CD4-positive, alpha-beta T cell treated with Interleukin-21 for 1 hour (primary cell): ENCODE data around the gene DDX1.
"Not testable (repeated sequence)": the region's sequence is repeated elsewhere in the genome, so short reads cannot be mapped to it uniquely, and the experiment has no call there.

Source experiments
- DNase-seq: peaks from one replicate; pipeline ENCODE4 v3.0.0-alpha.2; 2020

DDX1 gene

DNA sequence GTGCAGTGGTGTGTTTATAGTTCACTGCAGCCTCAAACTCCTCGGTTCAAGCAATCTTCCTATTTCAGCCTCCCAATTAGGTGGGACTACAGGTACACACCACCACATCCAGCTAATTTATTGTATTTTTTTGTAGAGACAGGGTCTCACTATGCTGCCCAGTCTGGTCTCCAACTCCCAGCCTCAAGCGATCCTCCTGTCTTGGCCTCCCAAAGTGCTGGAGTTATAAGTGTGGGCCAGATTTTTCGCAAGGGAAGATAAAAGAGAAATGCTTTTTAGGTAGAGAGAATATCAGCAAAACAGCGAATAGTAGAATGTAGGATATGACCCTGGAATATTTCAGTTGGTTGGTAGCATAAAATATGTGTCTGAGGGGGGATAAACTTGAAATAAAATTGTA lies 4.3 kb downstream of the DDX1 start:
- DNase-seq = no peak

DNA sequence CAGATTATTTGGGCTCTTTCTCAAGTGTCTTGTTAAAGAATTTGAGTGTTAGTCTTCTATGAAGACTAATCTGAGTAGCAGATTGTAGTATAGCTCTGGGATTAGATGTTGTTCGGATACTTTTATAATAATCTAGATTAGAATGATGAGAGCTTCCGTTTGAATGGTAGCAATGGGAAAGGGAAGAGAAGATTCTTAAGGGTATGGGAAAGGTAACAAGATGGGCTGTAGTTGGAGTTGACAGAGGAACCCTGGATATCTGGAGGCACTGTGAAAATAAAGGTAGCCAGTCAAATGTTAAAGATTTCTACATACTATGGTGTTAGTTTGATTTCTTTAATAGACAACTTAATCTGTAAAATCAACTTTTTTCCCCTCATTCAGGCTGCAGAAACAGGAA lies 4.7 kb downstream of the DDX1 start:
- DNase-seq = no peak

DNA sequence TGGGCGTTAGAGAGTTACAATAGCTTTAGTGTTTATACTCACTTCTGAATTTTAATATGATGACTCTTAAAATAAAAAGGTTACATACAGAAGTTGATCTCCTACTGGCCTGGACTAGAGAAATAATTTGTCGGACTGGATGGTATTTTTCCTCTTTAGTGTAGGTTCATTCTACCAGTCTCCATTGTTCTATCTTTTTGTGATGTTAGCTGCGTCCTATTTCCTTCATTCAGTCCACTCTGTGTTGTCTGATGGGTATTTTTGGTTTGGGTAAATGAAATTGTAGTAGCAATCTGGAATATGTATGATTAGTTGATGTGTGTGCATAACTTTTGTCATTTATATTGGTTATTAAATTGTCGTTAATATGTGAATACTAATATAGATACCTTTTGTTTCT lies 5.3 kb downstream of the DDX1 start:
- no peak for DNase-seq

DNA sequence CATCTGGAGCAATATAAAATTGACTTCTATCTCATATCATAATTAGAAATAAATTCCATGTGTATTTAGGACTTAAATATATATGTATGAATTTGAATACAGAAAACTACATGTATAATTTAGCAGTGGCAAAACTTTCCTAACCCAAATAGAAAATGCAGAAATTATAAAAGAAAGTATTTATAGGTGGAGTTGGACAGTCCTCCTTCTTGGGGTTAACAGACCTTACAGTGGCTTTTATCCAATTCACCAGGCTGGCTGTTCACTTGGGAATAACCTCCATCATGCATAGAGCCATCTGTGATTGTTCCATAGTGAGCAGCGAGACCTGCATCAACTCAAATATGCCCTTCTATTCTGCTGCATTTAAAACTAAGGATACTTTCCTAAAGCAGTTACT lies 8.3 kb downstream of the DDX1 start:
- DNase-seq = no peak

DNA sequence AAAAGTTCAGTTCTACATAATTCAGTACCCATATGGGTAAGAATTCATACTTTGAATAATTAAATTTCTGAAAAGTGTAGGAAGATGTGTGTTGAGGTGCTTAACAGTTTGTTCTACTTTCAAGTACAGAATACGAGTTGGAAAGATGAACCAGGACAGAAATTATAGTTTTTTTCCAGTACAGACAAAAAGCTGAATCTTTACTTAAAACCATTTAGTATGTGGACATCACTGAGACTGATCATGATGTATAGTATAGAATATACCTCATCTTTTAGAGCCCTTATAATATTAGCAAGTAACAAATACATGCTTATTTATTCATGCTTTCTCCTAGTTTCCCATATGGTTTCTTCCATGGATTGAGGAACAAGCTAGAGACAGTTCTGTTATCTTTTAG lies 10.0 kb downstream of the DDX1 start:
- DNase-seq = no peak

DNA sequence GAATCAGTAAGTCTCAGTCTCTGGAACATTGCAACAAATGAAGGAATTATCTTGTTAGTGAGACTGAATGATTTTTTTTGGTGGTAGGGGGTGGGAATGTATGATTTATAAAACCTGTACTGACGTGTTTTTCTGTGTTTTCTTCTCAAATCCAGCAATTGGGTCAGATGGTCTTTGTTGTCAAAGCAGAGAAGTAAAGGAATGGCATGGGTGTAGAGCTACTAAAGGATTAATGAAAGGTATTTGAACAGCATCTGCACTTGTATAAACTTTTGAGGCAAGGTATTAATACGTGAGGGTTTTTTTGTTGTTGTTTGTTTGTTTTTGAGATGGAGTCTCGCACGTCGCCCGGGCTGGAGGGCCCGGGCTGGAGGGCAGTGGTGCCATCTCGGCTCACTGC lies 10.7 kb downstream of the DDX1 start:
- no peak for DNase-seq

DNA sequence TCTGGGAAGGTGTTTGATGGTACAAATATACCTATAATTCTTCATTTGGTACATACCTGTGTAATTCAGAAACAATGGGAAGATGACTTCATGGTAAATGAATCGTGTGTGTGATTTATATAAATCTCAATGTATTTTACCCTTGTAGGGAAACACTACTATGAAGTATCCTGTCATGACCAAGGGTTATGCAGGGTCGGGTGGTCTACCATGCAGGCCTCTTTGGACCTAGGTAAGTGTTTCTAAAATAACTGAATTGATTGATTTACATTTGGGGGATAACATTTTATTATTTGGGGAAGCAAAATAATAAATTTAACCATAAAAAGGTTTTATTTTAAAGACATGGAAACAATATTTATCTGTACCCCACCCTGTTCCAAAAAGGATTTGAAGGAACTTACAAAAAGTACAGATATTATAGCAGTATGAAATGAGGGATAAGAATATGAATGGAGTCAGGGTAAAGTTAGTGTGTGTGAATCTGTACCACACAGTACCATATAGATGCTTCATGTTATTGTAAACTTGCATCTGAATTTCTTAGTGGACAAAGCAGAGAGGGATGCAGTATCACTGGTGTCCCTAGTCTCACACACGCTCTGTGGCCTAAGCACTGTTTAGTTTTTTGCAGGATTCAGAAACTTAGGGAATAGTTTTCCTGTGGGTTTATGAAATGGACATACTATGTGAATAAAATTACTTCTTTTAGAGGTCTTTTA lies 11.5 kb downstream of the DDX1 start:
- no peak for DNase-seq

DNA sequence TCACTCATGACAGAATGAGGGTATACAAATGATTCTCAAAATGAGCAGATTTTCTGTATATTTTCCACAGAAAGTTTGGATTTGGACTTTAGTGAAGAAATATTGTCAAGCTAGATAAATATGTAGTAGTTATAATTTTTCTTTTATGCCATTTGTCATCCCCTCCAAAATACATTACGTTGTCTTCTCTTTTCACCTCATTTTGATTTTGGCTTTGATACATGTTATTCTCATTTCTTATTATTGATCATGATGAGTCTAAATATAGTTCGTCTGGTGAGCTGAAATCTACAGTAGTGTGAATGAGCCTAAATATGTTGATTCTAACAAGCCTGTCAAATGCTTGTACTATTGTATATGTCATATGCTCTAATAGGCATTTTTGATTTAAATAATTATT lies 12.3 kb downstream of the DDX1 start:
- no peak for DNase-seq

DNA sequence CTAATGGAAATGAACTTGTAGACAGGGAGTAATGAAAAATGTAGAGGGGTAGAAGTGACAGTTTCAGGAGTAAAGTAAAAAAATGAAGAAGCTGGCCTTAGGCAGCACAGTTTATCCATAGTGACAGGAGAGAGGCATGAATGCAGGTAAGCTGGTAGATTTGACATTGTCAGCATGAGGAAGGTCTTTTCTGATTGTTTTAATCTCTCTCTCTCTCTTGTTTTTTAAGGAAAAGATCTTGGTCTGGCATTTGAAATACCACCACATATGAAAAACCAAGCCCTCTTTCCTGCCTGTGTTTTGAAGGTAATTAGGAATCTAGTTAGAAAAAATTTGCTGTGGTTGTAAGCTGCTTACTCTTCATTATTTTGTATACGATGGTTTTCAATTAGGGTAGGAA lies 14.1 kb downstream of the DDX1 start:
- no peak for DNase-seq

DNA sequence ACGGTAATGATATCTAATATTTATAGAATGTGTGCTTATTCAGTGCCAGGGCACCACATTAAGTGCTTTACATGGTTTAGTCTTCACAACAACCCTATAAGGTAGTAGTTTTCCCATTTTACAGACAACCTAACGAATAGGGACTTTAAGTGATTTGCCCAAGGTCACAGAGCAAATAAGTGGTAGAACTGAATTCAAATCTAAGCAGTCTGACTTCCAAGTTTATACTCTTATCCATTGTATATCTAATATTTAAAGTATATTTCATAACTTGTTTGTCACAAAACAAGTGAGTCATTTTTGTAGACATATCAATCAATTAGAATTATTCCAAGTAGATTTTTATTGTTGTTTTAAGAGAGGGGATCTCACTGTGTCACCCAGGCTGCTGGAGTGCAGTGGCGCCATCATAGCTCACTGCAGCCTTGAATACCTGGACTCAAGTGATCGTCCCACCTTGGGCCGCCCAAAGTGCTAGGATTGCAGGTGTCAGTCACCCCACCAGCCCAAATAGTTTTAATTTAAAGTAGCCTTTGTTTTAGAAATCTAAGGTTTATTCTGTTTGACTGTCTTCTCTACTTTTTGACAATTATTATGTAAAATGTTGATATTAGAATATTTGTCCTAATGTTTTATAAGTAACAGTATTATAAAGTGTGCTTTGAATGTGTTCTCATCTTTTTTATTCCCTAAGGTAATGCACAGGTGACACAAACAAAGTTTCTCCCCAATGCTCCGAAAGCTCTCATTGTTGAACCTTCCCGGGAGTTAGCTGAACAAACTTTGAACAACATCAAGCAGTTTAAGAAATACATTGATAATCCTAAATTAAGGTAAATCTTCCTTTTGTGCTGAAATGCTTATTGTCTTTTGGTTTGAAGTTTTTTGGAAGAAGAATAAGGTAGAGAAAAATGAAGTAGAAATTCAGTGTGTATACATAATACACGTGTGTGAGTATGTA lies 15.1 kb downstream of the DDX1 start:
- no peak for DNase-seq

DNA sequence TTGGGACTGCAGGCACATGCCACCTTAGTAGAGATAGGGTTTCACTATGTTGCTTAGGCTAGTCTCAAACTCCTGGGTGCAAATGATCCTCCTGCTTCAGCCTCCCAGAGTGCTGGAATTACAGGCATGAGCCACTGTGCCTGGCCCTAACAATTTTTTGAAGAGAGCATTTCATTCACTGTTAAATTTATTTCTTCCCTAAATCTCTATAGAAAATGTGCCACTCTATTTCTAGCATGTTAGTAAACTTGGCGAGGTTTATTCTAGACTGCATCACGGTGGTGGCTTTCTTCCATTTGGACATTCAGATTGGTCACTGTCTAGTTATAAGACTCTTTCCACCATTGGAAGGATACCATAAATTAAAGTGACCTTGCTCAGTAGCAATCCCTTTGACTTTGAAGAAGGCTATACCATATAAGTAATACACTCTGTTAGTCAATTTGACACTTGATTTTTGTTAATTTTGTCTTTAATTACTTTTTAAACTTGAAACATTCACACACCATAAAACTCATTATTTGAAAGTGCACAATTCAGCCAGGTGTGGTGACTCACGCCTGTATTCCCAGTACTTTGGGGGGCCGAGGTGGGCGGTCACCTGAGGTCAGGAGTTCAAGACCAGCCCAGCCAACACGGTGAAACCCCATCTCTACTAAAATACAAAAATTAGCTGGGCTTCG lies 16.2 kb downstream of the DDX1 start:
- no peak for DNase-seq

DNA sequence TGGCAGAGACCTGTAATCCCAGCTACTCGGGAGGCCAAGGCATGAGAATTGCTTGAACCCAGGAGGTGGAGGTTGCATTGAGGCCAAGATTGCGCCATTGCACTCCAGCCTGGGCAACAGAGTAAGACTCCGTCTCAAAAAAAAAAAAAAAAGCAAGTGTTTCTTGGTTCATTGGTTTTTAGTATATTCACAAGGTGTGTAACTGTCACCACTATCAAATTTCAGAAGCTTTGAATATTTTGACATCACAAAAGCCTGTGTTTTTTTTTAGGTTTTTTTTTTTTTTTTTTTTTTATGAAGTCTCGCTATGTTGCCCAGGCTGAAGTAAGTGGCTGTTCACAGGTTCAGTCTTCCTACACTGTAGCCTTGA lies 16.7 kb downstream of the DDX1 start:
- DNase-seq = no peak

DNA sequence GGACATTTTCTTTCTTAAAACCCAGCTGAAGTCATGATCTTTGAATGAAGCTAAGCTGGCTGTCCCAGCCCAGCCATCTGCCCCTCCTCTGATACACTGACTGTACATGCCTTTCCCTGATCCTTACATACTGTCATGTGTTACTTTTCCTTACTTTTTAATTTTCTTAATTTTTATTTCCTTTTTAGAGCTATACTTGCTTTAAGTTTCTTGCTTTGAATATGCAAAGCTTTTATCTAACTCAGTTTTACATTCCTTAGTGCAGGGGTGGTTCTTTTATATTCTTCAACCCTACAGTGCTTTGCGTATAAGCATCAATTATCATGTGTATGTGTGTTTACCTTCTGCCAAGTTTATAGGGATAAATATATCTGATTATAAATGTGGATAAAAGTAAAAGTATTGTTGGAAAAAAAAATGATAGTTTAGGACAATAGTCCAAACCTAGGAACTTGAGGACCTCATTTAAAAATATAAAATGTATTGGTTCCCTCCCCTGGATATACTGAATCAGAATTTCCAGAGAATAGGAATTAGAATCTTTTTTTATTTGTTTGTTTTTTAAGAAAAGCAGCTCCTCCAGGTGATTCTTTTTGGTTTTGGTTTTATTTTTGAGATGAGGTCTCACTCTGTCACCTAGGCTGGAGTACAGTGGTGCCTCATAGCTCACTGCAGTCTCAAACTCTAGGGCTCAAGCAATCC lies 17.8 kb downstream of the DDX1 start:
- DNase-seq = no peak

DNA sequence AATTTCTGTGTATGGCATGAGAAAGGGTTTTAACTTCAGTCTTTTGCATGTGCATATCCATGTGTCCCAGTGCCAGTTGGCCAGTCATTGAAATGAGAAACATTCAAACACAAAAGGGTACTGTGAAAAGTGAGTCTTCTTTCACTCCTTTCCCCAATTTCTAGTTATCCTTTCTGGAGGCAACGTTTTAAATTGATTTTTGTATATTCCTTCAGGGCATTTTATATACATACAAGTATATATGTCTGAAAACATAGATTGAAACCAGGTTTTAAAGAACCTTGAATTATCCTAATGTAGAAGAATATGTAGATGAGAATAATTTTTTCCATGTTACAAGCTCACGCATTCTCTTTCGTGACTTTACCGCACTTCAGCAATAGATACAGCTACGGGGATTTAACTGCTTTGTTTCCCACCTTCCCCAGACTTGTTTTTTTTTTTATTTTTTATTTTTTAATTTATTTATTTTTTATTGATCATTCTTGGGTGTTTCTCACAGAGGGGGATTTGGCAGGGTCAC lies 18.8 kb downstream of the DDX1 start:
- DNase-seq = no peak

DNA sequence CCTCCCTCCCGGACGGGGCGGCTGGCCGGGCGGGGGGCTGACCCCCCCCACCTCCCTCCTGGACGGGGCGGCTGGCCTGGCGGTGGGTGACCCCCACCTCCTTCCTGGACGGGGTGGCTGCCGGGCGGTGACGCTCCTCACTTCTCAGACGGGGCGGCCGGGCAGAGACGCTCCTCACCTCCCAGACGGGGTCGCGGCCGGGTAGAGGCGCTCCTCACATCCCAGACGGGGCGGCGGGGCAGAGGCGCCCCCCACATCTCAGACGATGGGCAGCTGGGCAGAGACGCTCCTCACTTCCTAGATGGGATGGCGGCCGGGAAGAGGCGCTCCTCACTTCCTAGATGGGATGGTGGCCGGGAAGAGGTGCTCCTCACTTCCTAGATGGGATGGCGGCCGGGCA lies 20.4 kb downstream of the DDX1 start:
- DNase-seq = not testable (repeated sequence)

DNA sequence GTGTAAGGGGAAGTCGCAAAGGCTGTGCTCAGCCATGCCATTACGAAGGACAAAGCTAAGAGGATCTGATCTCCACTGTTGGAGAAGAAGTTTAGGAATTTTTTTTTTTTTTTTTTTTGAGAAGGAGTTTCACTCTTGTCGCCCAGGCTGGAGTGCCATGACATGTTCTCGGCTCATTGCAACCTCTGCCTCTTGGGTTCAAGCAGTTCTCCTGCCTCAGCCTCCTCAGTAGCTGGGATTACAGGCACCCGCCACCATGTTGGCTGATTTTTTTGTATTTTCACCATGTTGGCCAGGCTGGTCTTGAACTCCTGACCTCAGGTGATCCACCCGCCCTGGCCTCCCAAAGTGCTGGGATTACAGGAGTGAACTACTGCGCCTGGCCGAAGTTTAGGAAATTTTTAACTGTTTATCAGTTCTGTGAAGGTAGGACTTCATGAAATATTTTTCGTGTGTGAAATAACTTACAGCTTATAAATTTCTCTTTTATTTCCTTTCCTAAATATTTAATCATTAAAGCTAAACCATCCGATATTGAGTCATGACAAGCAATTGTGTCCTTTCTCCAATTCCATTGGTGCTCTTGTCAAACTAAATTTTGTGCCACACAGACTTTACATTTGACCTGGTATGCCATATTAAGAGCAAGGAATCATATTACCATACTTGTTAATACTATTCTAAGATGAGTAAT lies 22.2 kb downstream of the DDX1 start:
- DNase-seq = no peak

DNA sequence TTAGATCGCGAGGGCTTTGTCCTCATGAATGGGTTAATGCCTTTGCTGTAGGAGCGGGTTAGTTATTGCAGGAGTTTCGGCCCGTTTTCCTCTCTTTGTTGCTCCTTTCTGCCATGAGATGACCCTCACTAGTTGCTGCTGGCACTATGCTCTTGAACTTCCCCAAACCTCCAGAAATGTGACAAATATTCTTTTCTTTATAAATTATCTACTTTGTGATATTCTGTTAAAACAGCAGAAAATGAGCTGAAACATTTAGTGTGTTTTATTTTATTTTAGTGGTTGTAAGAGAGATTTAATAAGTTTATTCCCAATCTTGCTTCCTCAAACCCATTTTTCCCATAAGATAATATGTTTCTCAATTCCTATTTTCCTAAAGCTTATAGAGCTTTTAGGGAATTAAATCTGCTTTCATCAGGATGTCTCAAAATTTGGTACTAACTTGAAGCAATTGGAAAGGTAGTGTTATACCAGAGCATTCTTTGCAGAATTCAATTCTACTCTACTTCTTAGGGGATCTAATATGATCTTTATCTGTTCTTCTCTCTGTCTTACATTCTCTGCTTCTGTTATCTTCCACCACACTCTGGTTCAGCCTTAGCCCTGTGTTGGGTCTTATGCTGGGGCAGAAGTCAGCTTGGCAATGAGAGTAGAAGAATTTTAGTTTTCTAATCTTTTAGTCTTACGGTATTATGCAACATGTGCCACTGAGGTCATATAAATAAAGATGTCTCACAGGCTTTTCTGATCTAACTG lies 23.1 kb downstream of the DDX1 start:
- DNase-seq = no peak

DNA sequence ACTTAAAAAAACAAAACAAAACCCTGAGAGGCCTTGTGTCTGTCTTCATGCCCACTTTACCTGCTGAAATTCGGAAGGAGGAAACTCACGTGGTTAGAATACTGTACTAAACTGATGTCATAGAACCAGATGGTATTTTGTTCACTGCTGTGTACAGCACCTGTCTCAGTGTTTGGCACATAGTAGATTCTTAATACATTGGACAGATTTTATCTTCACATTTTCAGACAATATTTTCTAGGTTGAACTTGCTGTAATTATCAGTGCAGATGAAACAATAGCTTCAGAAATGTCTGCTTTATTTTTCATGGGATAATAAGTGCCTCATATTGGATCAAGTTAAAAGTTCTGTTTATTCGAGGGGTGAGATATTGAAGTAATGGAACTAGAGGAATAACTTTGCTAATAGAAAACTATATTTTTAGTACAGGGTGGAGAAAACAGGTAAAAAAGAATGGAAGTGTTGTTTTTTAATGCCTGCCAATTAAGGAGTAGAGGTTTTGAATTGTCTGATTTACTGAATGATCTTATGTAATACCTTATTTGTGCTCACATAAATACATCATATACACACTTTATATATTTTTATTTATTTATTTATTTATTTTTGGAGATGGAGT lies 23.7 kb downstream of the DDX1 start:
- no peak for DNase-seq

DNA sequence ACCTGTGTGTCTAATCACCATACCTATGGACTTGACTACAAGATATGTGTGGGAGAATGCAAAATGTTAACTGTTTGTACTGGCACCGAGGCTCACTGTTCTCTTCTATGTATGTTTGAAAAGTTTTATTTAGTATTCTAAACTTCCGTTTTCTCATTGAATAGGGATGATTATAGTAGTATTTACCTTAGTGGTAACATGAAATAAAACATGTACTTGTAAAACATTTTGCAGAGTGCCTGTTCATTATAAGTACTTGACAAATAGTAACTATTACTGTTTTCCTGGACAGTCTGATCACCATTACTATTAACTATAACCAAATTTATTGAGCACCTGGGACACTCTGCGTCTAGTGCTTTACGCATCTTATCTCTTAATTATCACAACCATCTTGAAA lies 24.8 kb downstream of the DDX1 start:
- DNase-seq = no peak

DNA sequence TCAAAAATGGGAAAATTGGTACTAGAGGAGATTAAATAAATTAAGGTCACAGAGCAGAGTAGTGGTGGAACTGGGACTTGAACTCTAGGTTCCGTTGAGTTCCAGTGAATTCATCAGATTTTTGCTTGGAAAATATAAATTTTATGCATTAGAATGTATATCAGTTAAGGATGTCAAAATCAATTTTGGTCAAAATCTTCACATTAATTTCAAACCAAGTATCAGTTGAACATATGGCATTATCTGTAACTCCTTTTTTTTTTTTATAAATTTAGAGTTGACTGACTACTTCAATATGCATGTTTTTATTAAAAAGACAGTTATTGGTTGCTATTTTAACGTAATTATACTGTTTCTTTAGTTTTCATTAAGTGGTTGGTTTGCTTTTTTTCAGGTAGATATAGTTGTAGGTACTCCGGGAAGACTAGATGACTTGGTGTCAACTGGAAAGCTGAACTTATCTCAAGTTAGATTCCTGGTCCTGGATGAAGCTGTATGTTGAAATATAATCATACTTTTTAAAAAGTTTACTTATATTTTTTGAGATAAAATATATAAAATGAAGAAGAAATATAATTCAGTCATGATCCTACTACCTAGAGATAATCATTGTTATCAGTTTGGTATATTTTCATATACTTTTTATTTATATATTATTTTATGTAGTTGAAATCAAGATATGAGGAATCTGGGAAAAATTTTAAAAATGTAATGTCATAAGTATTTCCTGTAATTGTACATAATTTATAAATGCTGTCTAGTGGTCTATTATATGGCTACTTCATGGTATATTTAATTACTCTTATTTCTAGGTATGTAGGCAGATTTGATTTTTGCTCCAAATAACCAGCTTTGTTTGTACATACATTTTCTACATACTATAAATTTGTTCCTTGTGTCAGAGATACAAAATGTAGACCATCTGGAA lies 25.4 kb downstream of the DDX1 start:
- no peak for DNase-seq
